RWPE2 (cell line): ENCODE data around the gene BBIP1.
A peak's percentile ranks its signal among the peaks of the same experiment; 100 is the strongest.

Source experiments
- ATAC-seq: fragments of 200-7000 bp; cut with Tn5 transposase; 3 replicates; pipeline ENCODE4 v1.9.1; 2021; ENCODE audit warnings: low read depth
- DNase-seq: peaks from one replicate; pipeline ENCODE4 v3.0.0-alpha.2; 2020; ENCODE audit warnings: low spot score
- H3K27ac ChIP-seq: fragments of 450-650 bp; 2 replicates; pipeline ENCODE4 v1.5.1; 2017; ENCODE audit warnings: mild to moderate bottlenecking; ENCODE audit not compliant: poor library complexity, severe bottlenecking
- H3K27me3 ChIP-seq: fragments of 250-450 bp; sonication (Bioruptor Pico); 2 replicates; pipeline ENCODE4 v1.5.1; 2021; ENCODE audit warnings: mild to moderate bottlenecking, moderate library complexity; ENCODE audit not compliant: insufficient read depth, poor library complexity, severe bottlenecking
- H3K36me3 ChIP-seq: fragments of 250-450 bp; sonication (Bioruptor Pico); 2 replicates; pipeline ENCODE4 v1.5.1; 2020; ENCODE audit warnings: low read depth, mild to moderate bottlenecking, moderate library complexity
- H3K4me1 ChIP-seq: fragments of 250-450 bp; sonication (Bioruptor Pico); 2 replicates; pipeline ENCODE4 v1.5.1; 2021; ENCODE audit warnings: mild to moderate bottlenecking, moderate library complexity; ENCODE audit not compliant: insufficient read depth, poor library complexity, severe bottlenecking
- H3K4me3 ChIP-seq: fragments of 250-450 bp; sonication (Bioruptor Pico); 2 replicates; pipeline ENCODE4 v1.5.1; 2021; ENCODE audit warnings: mild to moderate bottlenecking, moderate library complexity; ENCODE audit not compliant: severe bottlenecking
- H3K9me3 ChIP-seq: fragments of 250-450 bp; sonication (Bioruptor Pico); 2 replicates; pipeline ENCODE4 v1.5.1; 2021; ENCODE audit warnings: mild to moderate bottlenecking, moderate library complexity; ENCODE audit not compliant: severe bottlenecking
- TF ChIP-seq, protein P1 (sequence below): fragments of 450-650 bp; IDR thresholded peaks from one replicate; pipeline ENCODE4 v1.5.1; 2017; ENCODE audit warnings: mild to moderate bottlenecking, moderate library complexity; ENCODE audit not compliant: poor library complexity, severe bottlenecking

Gene BBIP1

DNA sequence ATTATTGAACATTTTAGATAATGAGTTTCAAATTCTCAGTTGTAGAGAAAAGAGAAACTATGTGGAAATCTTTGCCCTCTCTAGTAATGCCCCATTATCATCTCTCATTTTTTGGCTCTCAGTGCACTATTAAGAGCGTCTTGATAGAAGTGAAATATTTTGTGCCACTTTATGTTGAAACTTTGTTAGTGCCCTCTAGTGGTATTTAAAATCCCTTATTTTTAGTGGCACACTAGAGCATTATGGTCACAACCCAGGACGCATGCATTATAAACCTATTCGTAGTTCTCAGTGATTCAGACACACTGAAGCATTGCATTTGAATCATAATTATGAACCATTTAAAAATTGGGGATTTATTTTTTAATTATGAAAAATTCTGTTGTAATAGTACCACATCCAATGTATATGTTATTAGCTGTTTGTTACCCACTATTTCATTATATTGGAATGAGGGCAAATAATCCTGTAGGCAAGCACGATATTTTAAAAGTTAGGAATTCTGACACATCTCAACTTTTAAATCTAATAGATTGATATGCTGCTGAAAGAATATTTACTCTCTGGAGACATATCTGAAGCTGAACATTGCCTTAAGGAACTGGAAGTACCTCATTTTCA is 25.3 kb downstream of the BBIP1 start:
- H3K9me3 ChIP-seq = no peaks in the 10 kb centered on the region
- DNase-seq (no peak), ATAC-seq (peak; percentile 80; the same call in 2 of the 3 replicates)
- no peaks in the 10 kb centered on the region for H3K27me3 ChIP-seq
- H3K27ac ChIP-seq = no peak overlapping the region
- H3K4me3 ChIP-seq = no peak overlapping the region
- TF ChIP-seq, protein P1, sequence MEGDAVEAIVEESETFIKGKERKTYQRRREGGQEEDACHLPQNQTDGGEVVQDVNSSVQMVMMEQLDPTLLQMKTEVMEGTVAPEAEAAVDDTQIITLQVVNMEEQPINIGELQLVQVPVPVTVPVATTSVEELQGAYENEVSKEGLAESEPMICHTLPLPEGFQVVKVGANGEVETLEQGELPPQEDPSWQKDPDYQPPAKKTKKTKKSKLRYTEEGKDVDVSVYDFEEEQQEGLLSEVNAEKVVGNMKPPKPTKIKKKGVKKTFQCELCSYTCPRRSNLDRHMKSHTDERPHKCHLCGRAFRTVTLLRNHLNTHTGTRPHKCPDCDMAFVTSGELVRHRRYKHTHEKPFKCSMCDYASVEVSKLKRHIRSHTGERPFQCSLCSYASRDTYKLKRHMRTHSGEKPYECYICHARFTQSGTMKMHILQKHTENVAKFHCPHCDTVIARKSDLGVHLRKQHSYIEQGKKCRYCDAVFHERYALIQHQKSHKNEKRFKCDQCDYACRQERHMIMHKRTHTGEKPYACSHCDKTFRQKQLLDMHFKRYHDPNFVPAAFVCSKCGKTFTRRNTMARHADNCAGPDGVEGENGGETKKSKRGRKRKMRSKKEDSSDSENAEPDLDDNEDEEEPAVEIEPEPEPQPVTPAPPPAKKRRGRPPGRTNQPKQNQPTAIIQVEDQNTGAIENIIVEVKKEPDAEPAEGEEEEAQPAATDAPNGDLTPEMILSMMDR = peak; percentile 82
- peaks cover 89% of the 10 kb centered on the region for H3K36me3 ChIP-seq
- peaks cover 10% of the 10 kb centered on the region for H3K4me1 ChIP-seq

DNA sequence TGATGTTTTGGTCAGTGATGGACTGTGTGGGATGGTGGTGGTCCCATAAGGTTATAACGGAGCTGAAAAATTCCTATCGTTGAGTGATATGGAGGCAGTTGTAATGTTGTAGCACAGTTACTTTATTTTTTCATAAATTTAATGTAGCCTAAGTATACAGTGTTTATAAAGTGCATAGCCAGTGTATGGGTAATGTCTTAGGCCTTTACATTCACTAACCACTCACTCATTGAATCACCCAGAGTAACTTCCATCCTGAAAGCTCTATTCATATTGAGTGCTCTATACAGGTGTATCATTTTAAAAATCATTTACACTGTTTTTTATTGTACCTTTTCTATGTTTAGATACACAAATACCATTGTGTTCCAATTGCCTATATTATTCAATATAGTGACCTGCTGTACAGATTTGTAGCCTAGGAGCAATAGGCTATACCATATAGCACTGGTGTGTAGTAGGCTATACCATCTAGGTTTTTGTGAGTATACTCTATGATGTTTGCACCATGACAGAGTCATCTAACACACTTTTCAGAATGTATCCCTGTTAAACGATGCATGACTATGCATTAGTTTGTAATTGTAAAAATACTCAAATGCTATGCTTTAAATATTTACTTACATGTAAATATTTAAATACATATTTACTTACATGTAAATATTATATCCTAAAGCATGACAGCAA is 26.2 kb downstream of the BBIP1 start:
- Histone ChIP-seq H3K9me3 (no peaks in the 10 kb centered on the region), H3K36me3 (peaks cover 89% of the 10 kb centered on the region), H3K27me3 (no peaks in the 10 kb centered on the region), H3K27ac (no peak overlapping the region), H3K4me1 (peaks cover under 1% of the 10 kb centered on the region), H3K4me3 (no peak overlapping the region)
- TF ChIP-seq, protein P1 = no peak
- ATAC-seq (no peak), DNase-seq (no peak)

DNA sequence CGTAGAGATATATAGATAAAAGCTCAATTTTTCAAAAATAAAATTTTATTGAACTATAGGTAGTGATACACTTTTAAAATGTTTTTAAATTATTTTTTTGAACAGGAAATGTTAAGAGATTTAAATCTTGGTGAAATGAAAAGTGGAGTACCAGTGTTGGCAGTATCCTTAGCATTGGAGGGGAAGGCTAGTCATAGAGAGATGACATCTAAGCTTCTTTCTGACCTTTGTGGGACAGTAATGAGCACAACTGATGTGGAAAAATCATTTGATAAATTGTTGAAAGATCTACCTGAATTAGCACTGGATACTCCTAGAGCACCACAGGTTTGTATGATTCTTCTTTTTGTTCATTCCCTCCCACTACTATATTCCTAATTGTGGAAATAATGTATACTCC is 31.4 kb downstream of the BBIP1 start:
- ATAC-seq (no peak), DNase-seq (no peak)
- no peaks in the 10 kb centered on the region for H3K9me3 ChIP-seq
- H3K4me1 ChIP-seq = no peaks in the 10 kb centered on the region
- H3K36me3 ChIP-seq = peaks cover 86% of the 10 kb centered on the region
- H3K27ac ChIP-seq = no peak overlapping the region
- H3K4me3 ChIP-seq = no peak overlapping the region
- TF ChIP-seq, protein P1 = no peak
- H3K27me3 ChIP-seq = no peaks in the 10 kb centered on the region

DNA sequence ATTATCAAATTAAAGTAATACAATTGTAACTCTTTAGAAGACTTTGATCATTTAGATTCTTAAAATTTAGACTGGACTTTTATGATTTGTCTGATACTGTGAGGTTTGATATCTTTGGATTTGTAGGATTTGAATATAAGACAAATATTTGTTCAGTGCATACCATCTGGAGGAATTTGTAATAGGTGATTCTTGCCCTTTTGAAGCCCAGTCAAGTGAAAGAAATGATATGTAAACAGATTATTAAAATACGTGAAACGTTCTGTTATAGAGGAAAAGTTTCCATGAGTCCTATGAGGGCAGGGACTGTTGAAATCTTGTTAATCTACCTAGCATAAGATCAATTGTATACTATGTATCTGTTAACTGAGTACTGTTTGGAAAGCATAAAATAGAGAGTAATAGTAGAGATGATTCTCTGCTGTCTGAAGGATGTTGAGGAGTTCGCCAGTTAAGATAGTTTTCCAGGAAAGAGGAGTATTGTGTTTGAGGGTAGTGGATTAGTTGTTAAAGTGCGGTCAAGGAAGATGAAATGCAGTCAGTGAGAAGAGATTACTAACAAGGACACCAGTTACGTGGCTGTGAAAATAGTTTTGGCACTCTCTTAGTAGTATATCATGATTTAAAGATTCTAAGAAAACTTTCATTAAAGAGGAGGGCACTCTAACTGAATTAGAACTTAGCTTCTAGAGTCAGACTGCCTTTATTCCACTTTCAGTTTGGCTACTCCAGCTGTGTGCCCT is 32.9 kb downstream of the BBIP1 start:
- Histone ChIP-seq H3K4me1 (no peaks in the 10 kb centered on the region), H3K9me3 (no peaks in the 10 kb centered on the region), H3K27ac (no peak overlapping the region), H3K27me3 (no peaks in the 10 kb centered on the region), H3K4me3 (no peak overlapping the region), H3K36me3 (peaks cover 92% of the 10 kb centered on the region)
- ATAC-seq = no peak
- DNase-seq = no peak
- TF ChIP-seq, protein P1 = no peak

DNA sequence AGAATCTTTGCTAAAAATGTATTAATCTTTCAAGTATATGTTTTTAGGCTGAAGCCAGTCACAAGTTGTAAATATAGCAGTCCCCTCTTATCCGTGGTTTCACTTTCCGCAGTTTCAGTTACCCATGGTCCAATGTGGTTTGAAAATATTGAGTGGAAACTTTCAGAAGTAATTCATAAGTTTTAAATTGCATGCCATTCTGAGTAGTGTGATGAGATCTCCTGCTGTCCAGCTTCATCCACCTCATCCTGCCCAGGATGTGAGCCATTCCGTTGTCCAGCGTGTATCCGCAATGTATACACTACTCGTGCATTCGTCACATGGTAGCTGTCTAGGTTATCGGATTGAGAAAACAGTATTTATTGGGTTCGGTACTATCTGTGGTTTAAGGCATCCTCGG is 35.1 kb downstream of the BBIP1 start:
- DNase-seq = no peak
- 0 out of 3 replicates have a peak, but pooled peaks have one; percentile 40 for ATAC-seq
- Histone ChIP-seq H3K27ac (no peak overlapping the region), H3K36me3 (peaks cover 86% of the 10 kb centered on the region), H3K9me3 (no peaks in the 10 kb centered on the region), H3K4me1 (no peaks in the 10 kb centered on the region), H3K4me3 (no peak overlapping the region), H3K27me3 (no peaks in the 10 kb centered on the region)
- TF ChIP-seq, protein P1 = no peak
